Osteoblast (primary cell): ENCODE measurements around the gene PCDHA1. TPM values are rescaled to one million over a fixed set of nuclear protein-coding genes. Genes with fewer than 3 reads are reported as not detected.

Experiments used
- DNase-seq: peaks from one replicate; pipeline ENCODE4 v3.0.0; 2011; ENCODE audit warnings: low spot score, mixed read lengths; ENCODE audit not compliant: insufficient read length; ENCODE audit errors: missing footprints
- H2AFZ ChIP-seq: 2 replicates; pipeline ENCODE4 v1.6.0; 2011; ENCODE audit warnings: mild to moderate bottlenecking, low read length
- H3K27ac ChIP-seq: 2 replicates; pipeline ENCODE4 v1.5.1; 2011; ENCODE audit warnings: mild to moderate bottlenecking, low read depth, low read length, moderate library complexity
- H3K27me3 ChIP-seq: 2 replicates; pipeline ENCODE4 v1.6.0; 2012; ENCODE audit warnings: mild to moderate bottlenecking, control low read depth, inconsistent platforms, low read length, moderate library complexity; ENCODE audit not compliant: insufficient read depth
- H3K36me3 ChIP-seq: 2 replicates; pipeline ENCODE4 v1.5.1; 2011; ENCODE audit warnings: mild to moderate bottlenecking, low read length, control low read depth, moderate library complexity; ENCODE audit not compliant: insufficient read depth
- H3K4me1 ChIP-seq: 2 replicates; pipeline ENCODE4 v1.5.1; 2011; ENCODE audit warnings: mild to moderate bottlenecking, low read length, control low read depth, moderate library complexity; ENCODE audit not compliant: insufficient read depth
- H3K4me2 ChIP-seq: 2 replicates; pipeline ENCODE4 v1.6.0; 2011; ENCODE audit warnings: mild to moderate bottlenecking, low read length; ENCODE audit not compliant: insufficient read depth
- H3K4me3 ChIP-seq: fragments of 200-600 bp; sonication (generic); 3 replicates; pipeline ENCODE4 v1.5.1; 2012; ENCODE audit warnings: mild to moderate bottlenecking, low read length, inconsistent platforms; ENCODE audit not compliant: insufficient read depth
- H3K79me2 ChIP-seq: 2 replicates; pipeline ENCODE4 v1.6.0; 2012; ENCODE audit warnings: mild to moderate bottlenecking, low read length, control low read depth, inconsistent platforms; ENCODE audit not compliant: insufficient read depth
- H3K9me3 ChIP-seq: 2 replicates; pipeline ENCODE4 v1.5.1; 2011; ENCODE audit warnings: low read depth, low read length, control low read depth
- H4K20me1 ChIP-seq: 2 replicates; pipeline ENCODE4 v1.6.0; 2012; ENCODE audit warnings: mild to moderate bottlenecking, low read length, control low read depth; ENCODE audit not compliant: insufficient read depth
- small RNA-seq: library from RNA; depleted of rRNA; stranded (forward); fragments of <200 nt; gene quantifications from one replicate; pipeline ENCODE3, GENCODE V24; 2012
- total RNA-seq: library from RNA; depleted of rRNA; stranded (reverse); fragments of >200 nt; gene quantifications from 2 replicates; pipeline ENCODE4 v1.2.3, GENCODE V29; 2012
- TF ChIP-seq, protein P1 (sequence below): IDR thresholded peaks from 2 replicates; pipeline ENCODE4 v1.5.1; 2011; ENCODE audit warnings: mild to moderate bottlenecking, low read depth, low read length, moderate library complexity; ENCODE audit errors: extremely low read depth

PCDHA1 gene
- total RNA-seq, 1 donor = not detected

GRCh38 chr5:141042555-141042954 is 256.6 kb downstream of the PCDHA1 start:
- Histone ChIP-seq H3K4me3 (no peak overlapping the region), H4K20me1 (no peaks in the 10 kb centered on the region)

DNA sequence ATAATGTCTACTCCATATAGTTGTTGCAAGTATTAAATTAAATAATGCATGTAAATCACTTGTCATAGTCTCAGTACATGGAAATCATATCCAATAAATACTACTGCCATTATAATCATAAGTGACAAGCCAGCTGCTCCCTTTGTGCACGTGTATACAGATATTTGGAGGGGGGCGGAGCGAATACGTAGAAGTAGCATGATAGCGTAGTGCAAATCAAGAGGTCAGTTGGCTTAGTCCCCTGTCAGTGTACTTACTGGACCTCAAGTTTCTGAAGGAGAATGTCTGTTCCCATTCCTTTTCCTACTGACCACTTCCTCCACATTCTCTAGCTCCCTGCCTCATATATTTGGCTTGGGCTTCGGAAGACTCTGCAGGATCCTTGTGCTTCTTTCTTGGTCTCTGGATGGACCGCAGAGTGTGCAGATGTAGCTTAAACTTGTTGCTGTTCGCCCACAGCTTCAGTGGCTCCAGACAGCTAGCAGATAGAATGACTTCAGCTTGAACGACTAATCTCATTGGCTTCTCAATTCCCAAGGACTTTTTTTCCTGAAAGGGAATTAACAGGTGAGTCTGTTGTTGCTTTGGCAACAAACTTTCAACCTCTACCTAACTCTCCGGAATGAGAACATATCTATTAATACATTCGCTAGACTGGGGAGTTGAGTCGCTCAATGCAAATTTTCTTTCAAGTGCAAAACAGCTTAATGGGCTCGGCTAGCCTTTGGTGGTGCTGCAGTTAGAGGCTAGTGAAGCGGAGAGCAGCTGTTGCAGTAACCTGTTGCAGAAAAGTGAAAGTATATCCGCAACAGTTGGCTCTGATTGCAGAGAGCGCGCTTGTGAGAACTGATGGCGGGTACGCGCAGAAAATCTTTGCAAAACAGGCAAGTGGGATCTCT is 264.9 kb downstream of the PCDHA1 start, which contains the start of gene PCDHB1:
Gene PCDHB1 (plus strand): TSS at position 753 of the 899 bp plus-strand sequence. CDS start 97 bp downstream, at position 850.
- H2AFZ ChIP-seq = peak within 1 kb of the TSS; percentile 27

More at GRCh38 chr5:141042555-141042954, 256.6 kb downstream of the PCDHA1 start:
- H3K9me3 ChIP-seq = no peaks in the 10 kb centered on the region
- H3K4me1 ChIP-seq = no peaks in the 10 kb centered on the region
- H3K27ac ChIP-seq = no peak overlapping the region
- no peaks in the 10 kb centered on the region for H3K36me3 ChIP-seq
- no peak overlapping the region for H2AFZ ChIP-seq
- TF ChIP-seq, protein P1, sequence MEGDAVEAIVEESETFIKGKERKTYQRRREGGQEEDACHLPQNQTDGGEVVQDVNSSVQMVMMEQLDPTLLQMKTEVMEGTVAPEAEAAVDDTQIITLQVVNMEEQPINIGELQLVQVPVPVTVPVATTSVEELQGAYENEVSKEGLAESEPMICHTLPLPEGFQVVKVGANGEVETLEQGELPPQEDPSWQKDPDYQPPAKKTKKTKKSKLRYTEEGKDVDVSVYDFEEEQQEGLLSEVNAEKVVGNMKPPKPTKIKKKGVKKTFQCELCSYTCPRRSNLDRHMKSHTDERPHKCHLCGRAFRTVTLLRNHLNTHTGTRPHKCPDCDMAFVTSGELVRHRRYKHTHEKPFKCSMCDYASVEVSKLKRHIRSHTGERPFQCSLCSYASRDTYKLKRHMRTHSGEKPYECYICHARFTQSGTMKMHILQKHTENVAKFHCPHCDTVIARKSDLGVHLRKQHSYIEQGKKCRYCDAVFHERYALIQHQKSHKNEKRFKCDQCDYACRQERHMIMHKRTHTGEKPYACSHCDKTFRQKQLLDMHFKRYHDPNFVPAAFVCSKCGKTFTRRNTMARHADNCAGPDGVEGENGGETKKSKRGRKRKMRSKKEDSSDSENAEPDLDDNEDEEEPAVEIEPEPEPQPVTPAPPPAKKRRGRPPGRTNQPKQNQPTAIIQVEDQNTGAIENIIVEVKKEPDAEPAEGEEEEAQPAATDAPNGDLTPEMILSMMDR = no peak
- H3K79me2 ChIP-seq = no peaks in the 10 kb centered on the region
- H3K4me2 ChIP-seq = no peak overlapping the region
- H3K27me3 ChIP-seq = no peaks in the 10 kb centered on the region
- DNase-seq = no peak

DNA sequence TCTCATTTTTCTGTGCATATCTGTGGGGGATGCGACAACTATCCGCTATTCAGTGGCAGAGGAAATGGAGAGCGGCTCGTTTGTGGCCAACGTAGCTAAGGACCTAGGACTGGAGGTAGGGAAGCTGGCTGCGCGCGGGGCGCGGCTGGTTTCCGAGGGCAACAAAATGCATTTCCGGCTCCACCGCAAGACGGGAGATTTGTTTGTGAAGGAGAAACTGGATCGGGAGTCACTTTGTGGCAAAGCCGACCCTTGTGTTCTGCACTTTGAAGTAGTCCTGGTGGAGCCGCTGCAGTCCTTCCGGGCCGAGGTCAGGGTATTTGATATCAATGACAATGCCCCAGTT is 265.6 kb downstream of the PCDHA1 start:
- Histone ChIP-seq H3K4me1 (no peaks in the 10 kb centered on the region), H3K4me3 (peak overlapping the region; percentile 54), H3K9me3 (no peaks in the 10 kb centered on the region), H3K36me3 (no peaks in the 10 kb centered on the region), H3K27me3 (no peaks in the 10 kb centered on the region), H4K20me1 (no peaks in the 10 kb centered on the region), H3K27ac (no peak overlapping the region), H3K79me2 (no peaks in the 10 kb centered on the region), H2AFZ (peak overlapping the region; percentile 27), H3K4me2 (peak overlapping the region; percentile 64)
- TF ChIP-seq, protein P1 = no peak
- peak; percentile 21 for DNase-seq

More for the DNA sequence above, 264.9 kb downstream of the PCDHA1 start, which contains the start of gene PCDHB1:
- Histone ChIP-seq H3K36me3 (no peaks in the 10 kb centered on the region), H3K27ac (no peak within 1 kb of the TSS), H3K4me3 (peak within 1 kb of the TSS; percentile 54), H3K4me2 (peak within 1 kb of the TSS; percentile 64), H3K79me2 (no peaks in the 10 kb centered on the region), H3K27me3 (no peaks in the 10 kb centered on the region), H3K4me1 (no peaks in the 10 kb centered on the region), H4K20me1 (no peaks in the 10 kb centered on the region), H3K9me3 (no peaks in the 10 kb centered on the region)
- DNase-seq = peak; percentile 10
- TF ChIP-seq, protein P1 = no peak

Small RNA genes lying within 50 kb of the gene (small RNA-seq; reads per million reads assigned to genes)
- not detected for gene AC010223.1

Other genes starting within 250 kb of the PCDHA1 start
- 3.8 and 4.7 TPM in 2 replicates for gene EIF4EBP3, start 238.5 kb upstream of the PCDHA1 start, total RNA-seq
- 28.2 and 35.7 TPM in 2 replicates for gene SRA1, start 228.7 kb upstream of the PCDHA1 start, total RNA-seq
- 19.7 and 24.2 TPM in 2 replicates for gene APBB3, start 221.5 kb upstream of the PCDHA1 start, total RNA-seq
- gene SLC35A4, start 221.3 kb upstream of the PCDHA1 start, total RNA-seq = 17.4 and 20.6 TPM in 2 replicates
- gene CD14, start 153.0 kb upstream of the PCDHA1 start, total RNA-seq = 1.8 and 4.0 TPM in 2 replicates
- 8.3 and 8.5 TPM in 2 replicates for gene TMCO6, start 146.7 kb upstream of the PCDHA1 start, total RNA-seq
- gene NDUFA2, start 138.5 kb upstream of the PCDHA1 start, total RNA-seq = 29.7 and 30.6 TPM in 2 replicates
- 70.1 and 84.3 TPM in 2 replicates for gene IK, start 138.3 kb upstream of the PCDHA1 start, total RNA-seq
- 30.8 and 32.1 TPM in 2 replicates for gene WDR55, start 121.2 kb upstream of the PCDHA1 start, total RNA-seq
- gene DND1, start 112.6 kb upstream of the PCDHA1 start, total RNA-seq = 0.59 TPM in 1 of 2 replicates, not detected in the other
- 41.3 and 41.6 TPM in 2 replicates for gene HARS1, start 94.8 kb upstream of the PCDHA1 start, total RNA-seq
- gene HARS2, start 94.7 kb upstream of the PCDHA1 start, total RNA-seq = 28.6 and 31.5 TPM in 2 replicates
- gene ZMAT2, start 85.7 kb upstream of the PCDHA1 start, total RNA-seq = 31.8 and 33.9 TPM in 2 replicates
- under 0.01 and 0.29 TPM in 2 replicates for gene PCDHA2, start 8.7 kb downstream of the PCDHA1 start, total RNA-seq
- 0.36 and 0.59 TPM in 2 replicates for gene PCDHA3, start 14.9 kb downstream of the PCDHA1 start, total RNA-seq
- 0.72 and 0.88 TPM in 2 replicates for gene PCDHA4, start 20.9 kb downstream of the PCDHA1 start, total RNA-seq
- under 0.01 and 0.29 TPM in 2 replicates for gene PCDHA5, start 35.5 kb downstream of the PCDHA1 start, total RNA-seq
- gene PCDHA6, start 41.8 kb downstream of the PCDHA1 start, total RNA-seq = 0.88 and 1.1 TPM in 2 replicates
- 0.59 and 0.72 TPM in 2 replicates for gene PCDHA7, start 48.1 kb downstream of the PCDHA1 start, total RNA-seq
- 0.29 and 0.36 TPM in 2 replicates for gene PCDHA8, start 55.0 kb downstream of the PCDHA1 start, total RNA-seq
- gene PCDHA9, start 62.2 kb downstream of the PCDHA1 start, total RNA-seq = 0.29 and 0.36 TPM in 2 replicates
- gene PCDHA10, start 69.8 kb downstream of the PCDHA1 start, total RNA-seq = 0.36 and 0.59 TPM in 2 replicates
- 0.29 and 0.36 TPM in 2 replicates for gene PCDHA11, start 82.8 kb downstream of the PCDHA1 start, total RNA-seq
- under 0.01 and 0.36 TPM in 2 replicates for gene PCDHA12, start 89.2 kb downstream of the PCDHA1 start, total RNA-seq
- gene PCDHA13, start 96.0 kb downstream of the PCDHA1 start, total RNA-seq = under 0.01 TPM in 2 replicates
- gene PCDHAC1, start 140.2 kb downstream of the PCDHA1 start, total RNA-seq = 0.29 and 0.36 TPM in 2 replicates
- 0.36 and 0.59 TPM in 2 replicates for gene PCDHAC2, start 180.3 kb downstream of the PCDHA1 start, total RNA-seq